GM12801 (cell line): ENCODE measurements around the gene MAPK4.

Experiments used
- TF ChIP-seq, protein P1 (sequence below): IDR thresholded peaks from one replicate; pipeline ENCODE4 v1.5.1; 2011; ENCODE audit warnings: control low read depth; ENCODE audit not compliant: insufficient read length; ENCODE audit errors: extremely low read depth

Gene MAPK4

DNA sequence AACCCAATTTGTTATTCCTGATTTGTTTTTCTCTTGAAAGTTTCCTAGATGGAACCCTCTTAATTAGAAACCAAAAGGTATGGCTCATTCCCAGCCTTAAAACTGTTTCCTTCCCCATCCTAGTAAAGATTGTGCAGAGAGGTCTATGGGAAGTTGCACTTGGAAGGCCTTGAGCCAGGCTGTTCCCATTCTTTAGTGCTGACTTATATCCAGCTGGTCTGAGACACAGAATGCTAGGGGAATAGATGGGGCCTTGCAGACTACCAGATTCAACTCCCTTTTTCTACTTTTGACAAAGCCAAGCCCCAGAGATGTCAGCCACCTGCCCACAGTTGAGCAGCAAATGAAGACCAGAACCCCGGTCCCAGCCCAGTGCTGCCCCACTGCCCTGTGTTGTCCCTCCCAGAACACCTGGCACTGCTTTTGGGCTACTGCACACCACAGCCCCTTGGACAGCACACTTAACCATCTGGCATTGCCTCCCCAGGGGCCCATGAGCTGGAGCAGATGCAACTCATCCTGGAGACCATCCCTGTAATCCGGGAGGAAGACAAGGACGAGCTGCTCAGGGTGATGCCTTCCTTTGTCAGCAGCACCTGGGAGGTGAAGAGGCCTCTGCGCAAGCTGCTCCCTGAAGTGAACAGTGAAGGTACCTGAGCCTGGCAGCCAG, 161.7 kb downstream of the MAPK4 start:
- TF ChIP-seq, protein P1, sequence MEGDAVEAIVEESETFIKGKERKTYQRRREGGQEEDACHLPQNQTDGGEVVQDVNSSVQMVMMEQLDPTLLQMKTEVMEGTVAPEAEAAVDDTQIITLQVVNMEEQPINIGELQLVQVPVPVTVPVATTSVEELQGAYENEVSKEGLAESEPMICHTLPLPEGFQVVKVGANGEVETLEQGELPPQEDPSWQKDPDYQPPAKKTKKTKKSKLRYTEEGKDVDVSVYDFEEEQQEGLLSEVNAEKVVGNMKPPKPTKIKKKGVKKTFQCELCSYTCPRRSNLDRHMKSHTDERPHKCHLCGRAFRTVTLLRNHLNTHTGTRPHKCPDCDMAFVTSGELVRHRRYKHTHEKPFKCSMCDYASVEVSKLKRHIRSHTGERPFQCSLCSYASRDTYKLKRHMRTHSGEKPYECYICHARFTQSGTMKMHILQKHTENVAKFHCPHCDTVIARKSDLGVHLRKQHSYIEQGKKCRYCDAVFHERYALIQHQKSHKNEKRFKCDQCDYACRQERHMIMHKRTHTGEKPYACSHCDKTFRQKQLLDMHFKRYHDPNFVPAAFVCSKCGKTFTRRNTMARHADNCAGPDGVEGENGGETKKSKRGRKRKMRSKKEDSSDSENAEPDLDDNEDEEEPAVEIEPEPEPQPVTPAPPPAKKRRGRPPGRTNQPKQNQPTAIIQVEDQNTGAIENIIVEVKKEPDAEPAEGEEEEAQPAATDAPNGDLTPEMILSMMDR, result no peak

DNA sequence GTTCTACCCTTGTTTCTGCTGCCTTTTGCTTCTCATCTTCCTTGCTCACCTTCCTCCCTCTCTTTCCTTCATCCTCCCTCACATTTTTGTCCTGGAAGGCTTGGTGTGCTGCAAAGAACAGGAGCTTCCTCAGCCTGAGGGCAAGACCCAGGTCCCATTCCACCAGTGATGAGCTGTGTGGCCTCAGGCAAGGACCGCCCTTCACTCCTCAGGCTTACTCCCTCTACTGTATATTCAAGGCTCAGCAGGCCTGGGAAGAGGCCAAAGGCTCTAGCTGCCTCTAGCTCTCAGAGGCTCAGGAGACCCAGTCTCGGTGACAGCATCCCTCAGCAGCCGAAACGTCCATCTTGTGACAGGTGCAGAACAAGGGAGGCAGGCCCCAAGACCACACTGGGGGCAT, 162.4 kb downstream of the MAPK4 start:
- TF ChIP-seq, protein P1, result no peak

DNA sequence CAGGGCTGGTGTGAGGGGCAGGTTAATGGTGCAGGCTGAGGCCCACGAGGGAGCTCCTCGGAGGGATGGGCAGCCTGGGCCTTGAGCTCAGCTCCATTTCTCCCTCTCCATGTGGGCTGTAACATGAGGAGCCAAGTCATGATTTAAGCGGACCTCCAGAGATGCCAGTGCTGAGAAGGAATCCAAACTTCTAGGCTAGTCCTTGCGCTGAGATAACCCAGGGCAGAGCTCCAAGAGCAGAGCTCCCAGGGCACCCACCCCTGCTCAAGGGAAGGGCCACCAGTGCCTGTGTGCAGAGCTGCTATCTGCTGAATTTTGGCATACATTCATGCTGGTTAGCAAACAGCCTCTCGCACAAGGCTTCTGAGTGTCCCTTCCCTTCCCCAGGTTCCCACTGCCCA, 164.9 kb downstream of the MAPK4 start:
- TF ChIP-seq, protein P1, result no peak

DNA sequence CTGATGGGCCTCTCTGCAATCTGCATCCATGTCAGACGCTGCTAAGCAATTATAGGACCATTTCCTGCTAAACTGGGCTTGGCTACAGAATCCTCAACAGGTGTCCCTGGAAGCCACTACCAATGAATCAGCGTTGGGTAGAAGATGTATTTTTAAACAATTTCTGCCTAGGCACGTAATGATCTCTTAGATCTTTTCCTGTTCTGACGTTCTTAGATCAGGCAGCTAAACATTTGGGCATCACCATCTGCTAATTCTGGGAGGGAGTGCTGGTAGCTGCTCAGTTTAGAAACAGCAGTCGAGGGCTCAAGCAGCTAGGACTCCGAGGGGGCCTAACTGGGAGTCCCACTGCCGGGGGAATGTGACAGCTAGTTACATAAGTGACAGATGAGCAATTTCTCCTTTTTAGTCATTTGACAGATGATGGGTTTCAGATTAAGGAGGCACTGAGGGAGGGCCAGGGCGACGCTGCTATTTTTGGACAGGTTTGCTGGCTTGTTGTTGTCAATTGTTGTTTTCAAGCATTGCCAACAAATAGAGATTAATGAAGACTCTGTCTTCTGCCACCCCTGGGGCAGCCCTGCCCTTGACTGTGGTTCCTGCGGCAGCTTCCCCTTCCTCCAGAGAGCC, 167.2 kb downstream of the MAPK4 start:
- TF ChIP-seq, protein P1, result no peak

DNA sequence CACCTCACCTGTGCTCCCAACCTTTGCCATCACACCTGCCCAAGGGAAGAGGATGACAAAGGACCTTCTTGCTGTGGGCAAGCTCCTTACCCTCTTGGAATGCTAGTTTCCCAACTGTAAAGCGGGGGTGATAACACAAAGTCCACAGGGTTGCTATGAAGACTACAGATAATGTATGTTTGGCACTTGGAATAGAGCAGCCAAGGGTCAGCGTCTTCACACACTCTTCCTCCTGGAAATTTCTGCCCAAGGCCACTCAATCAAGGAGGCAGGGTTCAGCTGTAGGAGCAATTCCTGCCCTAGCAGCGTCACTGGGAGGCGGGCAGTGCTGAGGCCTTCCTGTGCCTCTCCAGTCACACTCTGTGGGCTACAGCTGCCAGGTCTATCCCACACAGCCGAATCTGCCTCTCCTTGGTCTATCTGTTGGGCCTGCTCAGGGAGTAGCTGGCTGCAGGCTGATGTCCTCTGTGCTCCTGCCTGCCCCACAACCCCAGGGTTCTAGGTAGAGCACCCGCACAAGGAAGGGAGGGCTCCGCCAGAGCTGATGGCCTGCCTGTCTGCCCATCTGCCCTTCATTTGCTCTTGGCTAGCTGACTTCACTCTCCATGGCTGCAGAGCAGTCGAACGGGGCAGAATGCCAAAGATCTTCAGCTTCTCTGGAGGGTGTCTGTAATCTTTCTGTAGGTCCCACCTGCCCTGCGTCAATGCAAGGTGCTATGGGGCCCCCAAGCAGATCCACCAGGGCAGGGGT, 168.0 kb downstream of the MAPK4 start:
- TF ChIP-seq, protein P1, result no peak

DNA sequence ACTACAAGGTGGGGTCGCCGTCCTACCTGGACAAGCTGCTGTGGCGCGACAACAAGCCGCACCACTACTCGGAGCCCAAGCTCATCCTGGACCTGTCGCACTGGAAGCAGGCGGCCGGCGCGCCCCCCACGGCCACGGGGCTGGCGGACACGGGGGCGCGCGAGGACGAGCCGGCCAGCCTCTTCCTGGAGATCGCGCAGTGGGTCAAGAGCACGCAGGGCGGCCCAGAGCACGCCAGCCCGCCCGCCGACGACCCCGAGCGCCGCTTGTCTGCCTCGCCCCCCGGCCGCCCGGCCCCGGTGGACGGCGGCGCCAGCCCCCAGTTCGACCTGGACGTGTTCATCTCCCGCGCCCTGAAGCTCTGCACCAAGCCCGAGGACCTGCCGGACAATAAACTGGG, 169.5 kb downstream of the MAPK4 start:
- TF ChIP-seq, protein P1, result no peak

DNA sequence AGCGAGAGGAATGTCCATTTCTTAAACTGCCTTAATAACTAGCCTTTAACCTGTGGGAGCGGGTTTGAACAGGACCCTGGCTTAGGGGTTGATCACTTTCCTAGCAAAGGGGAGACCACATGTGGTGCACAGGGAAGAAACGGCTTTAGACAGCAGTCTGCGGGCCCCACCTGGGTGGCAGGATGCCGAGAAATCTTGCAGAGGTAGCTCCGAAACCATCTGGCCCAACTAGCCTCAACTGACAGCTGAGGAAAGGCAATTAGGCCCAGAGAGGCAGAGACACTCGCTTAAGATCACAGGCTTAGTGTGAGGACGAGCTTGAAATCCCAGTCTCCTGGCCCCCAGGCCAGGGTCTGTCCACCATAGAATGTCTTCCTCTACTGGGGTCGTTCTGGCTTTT, 170.1 kb downstream of the MAPK4 start:
- TF ChIP-seq, protein P1, result no peak
